CD4-positive, alpha-beta T cell treated with Interleukin-15 for 4 hours (primary cell): ENCODE results near the gene NEU4.
A peak's percentile ranks its signal among the peaks of the same experiment; 100 is the strongest.
"Not testable (repeated sequence)": the region's sequence is repeated elsewhere in the genome, so short reads cannot be mapped to it uniquely, and the experiment has no call there.

Source experiments
- DNase-seq: peaks from one replicate; pipeline ENCODE4 v3.0.0-alpha.2; 2020; ENCODE audit warnings: low spot score

The NEU4 gene

GRCh38 chr2:241799522-241800197, 9.3 kb upstream of the NEU4 start:
- DNase-seq = no peak

- DNase-seq = not testable (repeated sequence)
These were observed 8.6 kb upstream of the NEU4 start for GRCh38 chr2:241800198-241800903.

- no peak for DNase-seq
These were observed 7.2 kb upstream of the NEU4 start for GRCh38 chr2:241801611-241802420.

GRCh38 chr2:241802421-241803318, 6.3 kb upstream of the NEU4 start:
- DNase-seq = no peak

- DNase-seq = peak; percentile 43
These were observed 5.3 kb upstream of the NEU4 start for GRCh38 chr2:241803387-241804325.

GRCh38 chr2:241804326-241805229, 4.4 kb upstream of the NEU4 start:
- DNase-seq = peak; percentile 9

- DNase-seq = not testable (repeated sequence)
These were observed 2.8 kb upstream of the NEU4 start for GRCh38 chr2:241806217-241806616.

GRCh38 chr2:241808051-241808720, 807 bp upstream of the NEU4 start:
- no peak for DNase-seq

GRCh38 chr2:241809383-241810306, 652 bp downstream of the NEU4 start:
- no peak for DNase-seq

GRCh38 chr2:241810307-241811200, 1.6 kb downstream of the NEU4 start:
- no peak for DNase-seq

- DNase-seq = no peak
These were observed 2.4 kb downstream of the NEU4 start for GRCh38 chr2:241811201-241811951.

- no peak for DNase-seq
These were observed 3.1 kb downstream of the NEU4 start for GRCh38 chr2:241811952-241812729.

GRCh38 chr2:241812730-241813643, 4.0 kb downstream of the NEU4 start:
- DNase-seq = no peak
